NB4 (cell line): ENCODE results near the gene RORB.

ENCODE experiments used
- CTCF ChIP-seq: IDR thresholded peaks from one replicate; pipeline ENCODE4 v1.5.1; 2012; ENCODE audit warnings: low read depth, low read length
- MAX ChIP-seq: IDR thresholded peaks from 2 replicates; pipeline ENCODE4 v1.6.1; 2011; ENCODE audit warnings: low read depth, low read length

GRCh38 chr9:74503666-74504065, 6.5 kb downstream of the RORB start:
- TF ChIP-seq CTCF: no peak
- no peak for TF ChIP-seq MAX
